Calu3 (cell line): ENCODE results near the gene RHOBTB3. TPM values are rescaled to one million over a fixed set of nuclear protein-coding genes. Genes with fewer than 3 reads are reported as not detected.
"Not testable (repeated sequence)": the region's sequence is repeated elsewhere in the genome, so short reads cannot be mapped to it uniquely, and the experiment has no call there.

Experiments
- BruUV-seq: library from RNA; stranded (reverse); fragments of 400-500 nt; replicated peaks from 2 replicates; lab custom pipeline; 2021; lab: Mats Ljungman, UMichigan
- CTCF ChIA-PET: fragments of 300-600 bp; sonication (Branson Sonifier 250); formaldehyde crosslinking; loops from one replicate; lab custom pipeline; 2022; ENCODE audit warnings: antibody characterized with exemption; lab: Charles Lee
- DNase-seq: peaks from one replicate; pipeline ENCODE4 v3.0.0; 2022
- H3K27ac Mint-ChIP-seq: one replicate; pipeline ENCODE4 v1.8.0; 2022; ENCODE audit warnings: mixed read lengths; ENCODE audit not compliant: unreplicated experiment
- H3K27me3 Mint-ChIP-seq: one replicate; pipeline ENCODE4 v1.8.0; 2022; ENCODE audit warnings: mixed read lengths; ENCODE audit not compliant: unreplicated experiment
- H3K36me3 Mint-ChIP-seq: one replicate; pipeline ENCODE4 v1.8.0; 2022; ENCODE audit warnings: mild to moderate bottlenecking, moderate library complexity, mixed read lengths; ENCODE audit not compliant: insufficient read depth, unreplicated experiment
- H3K4me1 Mint-ChIP-seq: one replicate; pipeline ENCODE4 v1.8.0; 2022; ENCODE audit warnings: mild to moderate bottlenecking, low read depth, mixed read lengths; ENCODE audit not compliant: unreplicated experiment
- H3K4me3 Mint-ChIP-seq: one replicate; pipeline ENCODE4 v1.8.0; 2022; ENCODE audit warnings: mild to moderate bottlenecking, low read depth, moderate library complexity, mixed read lengths; ENCODE audit not compliant: unreplicated experiment
- H3K9me3 Mint-ChIP-seq: one replicate; pipeline ENCODE4 v1.8.0; 2022; ENCODE audit warnings: low read depth, mixed read lengths; ENCODE audit not compliant: unreplicated experiment
- CTCF ChIP-seq: fragments of 200-600 bp; IDR thresholded peaks from one replicate; pipeline ENCODE4 v1.8.0; 2022; ENCODE audit warnings: antibody characterized with exemption; ENCODE audit not compliant: unreplicated experiment
- intact Hi-C: fragments of 100-400 bp; cut with micrococcal nuclease; formaldehyde crosslinking; loops from one replicate; pipeline ENCODE4 v1.10.0; 2022; ENCODE audit not compliant: unreplicated experiment
- total RNA-seq: library from RNA; stranded (reverse); gene quantifications from 2 replicates; pipeline ENCODE4 v1.2.3, GENCODE V29; 2022

RHOBTB3 gene
- total RNA-seq, 1 experiment from 2014 or later: 41.1 TPM

- CTCF ChIA-PET: interaction anchor here (0.6 kb wide), 1 partner anchor 135 kb away, joined by 6 read pairs; no protein-coding TSS in a partner anchor
- no TSS peak for BruUV-seq
- no peak for DNase-seq
- intact Hi-C loops: no loop called here
- H3K27me3 Mint-ChIP-seq: no peaks in the 10 kb centered on the region
- no peak overlapping the region for H3K4me3 Mint-ChIP-seq
- H3K27ac Mint-ChIP-seq: no peak overlapping the region
- H3K9me3 Mint-ChIP-seq: no peaks in the 10 kb centered on the region
- TF ChIP-seq CTCF: no peak
- H3K36me3 Mint-ChIP-seq: no peaks in the 10 kb centered on the region
- peaks cover 11% of the 10 kb centered on the region for H3K4me1 Mint-ChIP-seq
These were observed 31.8 kb upstream of the RHOBTB3 start for GRCh38 chr5:95699337-95699736.

- intact Hi-C loops: no loop called here
- Mint-ChIP-seq H3K27me3 (no peaks in the 10 kb centered on the region), H3K36me3 (no peaks in the 10 kb centered on the region), H3K27ac (no peak overlapping the region), H3K4me3 (no peak overlapping the region), H3K4me1 (peaks cover 11% of the 10 kb centered on the region), H3K9me3 (no peaks in the 10 kb centered on the region)
- no peak for TF ChIP-seq CTCF
- no TSS peak for BruUV-seq
- DNase-seq: no peak
- CTCF ChIA-PET: interaction anchor here (1.3 kb wide), 1 partner anchor 33 kb away, joined by 3 read pairs; no protein-coding TSS in a partner anchor
These were observed 30.1 kb upstream of the RHOBTB3 start for GRCh38 chr5:95701074-95701473.

GRCh38 chr5:95704150-95704549 is 27.0 kb upstream of the RHOBTB3 start:
- H3K9me3 Mint-ChIP-seq: no peaks in the 10 kb centered on the region
- no TSS peak for BruUV-seq
- TF ChIP-seq CTCF: no peak
- no peak overlapping the region for H3K27ac Mint-ChIP-seq
- no peaks in the 10 kb centered on the region for H3K4me1 Mint-ChIP-seq
- intact Hi-C loops: no loop called here
- no peak overlapping the region for H3K4me3 Mint-ChIP-seq
- no peaks in the 10 kb centered on the region for H3K27me3 Mint-ChIP-seq
- DNase-seq: no peak
- H3K36me3 Mint-ChIP-seq: no peaks in the 10 kb centered on the region
- CTCF ChIA-PET: no interaction called here

GRCh38 chr5:95706196-95706595 is 24.9 kb upstream of the RHOBTB3 start:
- H3K9me3 Mint-ChIP-seq, DNase-seq, H3K4me3 Mint-ChIP-seq, CTCF ChIA-PET, H3K27ac Mint-ChIP-seq, BruUV-seq, H3K36me3 Mint-ChIP-seq, H3K27me3 Mint-ChIP-seq, H3K4me1 Mint-ChIP-seq, intact Hi-C loops: not testable (repeated sequence)

GRCh38 chr5:95707055-95707454 is 24.1 kb upstream of the RHOBTB3 start:
- intact Hi-C loops: no loop called here
- CTCF ChIA-PET: no interaction called here
- peaks cover 8% of the 10 kb centered on the region for H3K36me3 Mint-ChIP-seq
- DNase-seq: no peak
- no peaks in the 10 kb centered on the region for H3K9me3 Mint-ChIP-seq
- H3K4me1 Mint-ChIP-seq: peaks cover 13% of the 10 kb centered on the region
- no peak overlapping the region for H3K4me3 Mint-ChIP-seq
- no peaks in the 10 kb centered on the region for H3K27me3 Mint-ChIP-seq
- no TSS peak for BruUV-seq
- no peak overlapping the region for H3K27ac Mint-ChIP-seq
- TF ChIP-seq CTCF: no peak

- intact Hi-C loops, BruUV-seq, DNase-seq, H3K9me3 Mint-ChIP-seq, H3K27ac Mint-ChIP-seq, H3K4me3 Mint-ChIP-seq, CTCF ChIA-PET, H3K36me3 Mint-ChIP-seq, H3K27me3 Mint-ChIP-seq: not testable (repeated sequence)
- peaks cover 19% of the 10 kb centered on the region for H3K4me1 Mint-ChIP-seq
These were observed 23.5 kb upstream of the RHOBTB3 start for GRCh38 chr5:95707534-95708188.
